ENCODE data around the gene SLC1A2. TPM values are rescaled to one million over a fixed set of nuclear protein-coding genes. Genes with fewer than 3 reads are reported as not detected.

Gene SLC1A2
- total RNA-seq, 4 donors from 2014 or later, result 0.17 to 0.69 (median 0.37) TPM

DNA sequence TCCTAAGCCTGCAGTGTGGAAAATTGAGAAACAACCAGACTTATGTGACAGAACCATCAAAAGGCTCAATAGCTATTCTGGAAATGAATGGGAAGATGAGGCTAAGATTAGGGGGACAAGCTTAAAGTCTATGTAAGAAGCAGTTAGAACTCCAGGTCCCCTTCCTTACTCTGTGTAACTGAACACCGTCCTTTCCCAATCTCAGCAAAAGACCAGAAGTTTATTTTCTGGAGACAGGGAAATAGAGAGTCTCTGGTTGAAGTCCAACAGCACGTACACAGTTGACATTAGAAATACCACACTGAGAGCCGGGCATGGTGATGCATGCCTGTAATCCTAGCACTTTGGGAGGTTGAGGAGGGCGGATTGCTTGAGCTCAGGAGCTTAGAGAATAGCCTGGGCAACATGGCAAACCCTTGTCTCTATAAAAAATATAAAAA is 186.4 kb downstream of the SLC1A2 start:
- H3K36me3 ChIP-seq, result peaks cover 7 to 31% (median 22%) of the 10 kb centered on the region in 4 donors
- H3K27ac ChIP-seq (replicated peaks in 1 of 4), result peak overlapping the region; percentile 58 to 78 (median 70)
- no peak overlapping the region for H3K4me3 ChIP-seq
- TF ChIP-seq POLR2A (IDR thresholded peaks at IDR 0.05; ENCODE audit: low read depth), result no peak
- peak in 1 of 2 donors; percentile 62 for TF ChIP-seq POLR2AphosphoS5 (IDR thresholded peaks at IDR 0.05)
- peaks cover 0 to 5% (median 2%) of the 10 kb centered on the region in 4 donors for H3K9me3 ChIP-seq
- WGBS, result 54% methylated on average over 4 of the region's 4 CpGs
- intact Hi-C loops (cut with DNase I), result loop anchor here (5.0 to 10.0 kb wide), 2 partner anchors 91 to 308 kb away; no protein-coding TSS in a partner anchor
- peaks cover 0 to 36% (median 32%) of the 10 kb centered on the region in 4 donors for H3K4me1 ChIP-seq
- H3K27me3 ChIP-seq, result no peaks in the 10 kb centered on the region
- DNase-seq (ENCODE audit: extremely low spot score), result no peak

DNA sequence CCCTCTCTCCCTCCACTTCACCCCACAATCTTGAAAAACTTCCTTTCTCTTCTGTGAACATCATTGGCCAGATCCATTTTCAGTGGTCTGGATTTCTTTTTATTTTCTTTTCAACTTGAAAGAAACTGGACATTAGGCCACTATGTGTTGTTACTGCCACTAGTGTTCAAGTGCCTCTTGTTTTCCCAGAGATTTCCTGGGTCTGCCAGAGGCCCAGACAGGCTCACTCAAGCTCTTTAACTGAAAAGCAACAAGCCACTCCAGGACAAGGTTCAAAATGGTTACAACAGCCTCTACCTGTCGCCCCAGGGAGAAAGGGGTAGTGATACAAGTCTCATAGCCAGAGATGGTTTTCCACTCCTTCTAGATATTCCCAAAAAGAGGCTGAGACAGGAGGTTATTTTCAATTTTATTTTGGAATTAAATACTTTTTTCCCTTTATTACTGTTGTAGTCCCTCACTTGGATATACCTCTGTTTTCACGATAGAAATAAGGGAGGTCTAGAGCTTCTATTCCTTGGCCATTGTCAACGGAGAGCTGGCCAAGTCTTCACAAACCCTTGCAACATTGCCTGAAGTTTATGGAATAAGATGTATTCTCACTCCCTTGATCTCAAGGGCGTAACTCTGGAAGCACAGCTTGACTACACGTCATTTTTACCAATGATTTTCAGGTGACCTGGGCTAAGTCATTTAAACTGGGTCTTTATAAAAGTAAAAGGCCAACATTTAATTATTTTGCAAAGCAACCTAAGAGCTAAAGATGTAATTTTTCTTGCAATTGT is 188.1 kb downstream of the SLC1A2 start:
- peaks cover 0 to 37% (median 29%) of the 10 kb centered on the region in 4 donors for H3K4me1 ChIP-seq
- H3K36me3 ChIP-seq, result peaks cover 7 to 41% (median 22%) of the 10 kb centered on the region in 4 donors
- DNase-seq (ENCODE audit: extremely low spot score), result no peak
- intact Hi-C loops (cut with DNase I), result loop anchor here (5.0 to 10.0 kb wide), 2 partner anchors 89 to 306 kb away; no protein-coding TSS in a partner anchor
- WGBS, result 94% methylated on average over 5 of the region's 5 CpGs
- peaks cover 0 to 5% (median 2%) of the 10 kb centered on the region in 4 donors for H3K9me3 ChIP-seq
- H3K4me3 ChIP-seq, result no peak overlapping the region
- no peaks in the 10 kb centered on the region for H3K27me3 ChIP-seq
- TF ChIP-seq, protein P1, sequence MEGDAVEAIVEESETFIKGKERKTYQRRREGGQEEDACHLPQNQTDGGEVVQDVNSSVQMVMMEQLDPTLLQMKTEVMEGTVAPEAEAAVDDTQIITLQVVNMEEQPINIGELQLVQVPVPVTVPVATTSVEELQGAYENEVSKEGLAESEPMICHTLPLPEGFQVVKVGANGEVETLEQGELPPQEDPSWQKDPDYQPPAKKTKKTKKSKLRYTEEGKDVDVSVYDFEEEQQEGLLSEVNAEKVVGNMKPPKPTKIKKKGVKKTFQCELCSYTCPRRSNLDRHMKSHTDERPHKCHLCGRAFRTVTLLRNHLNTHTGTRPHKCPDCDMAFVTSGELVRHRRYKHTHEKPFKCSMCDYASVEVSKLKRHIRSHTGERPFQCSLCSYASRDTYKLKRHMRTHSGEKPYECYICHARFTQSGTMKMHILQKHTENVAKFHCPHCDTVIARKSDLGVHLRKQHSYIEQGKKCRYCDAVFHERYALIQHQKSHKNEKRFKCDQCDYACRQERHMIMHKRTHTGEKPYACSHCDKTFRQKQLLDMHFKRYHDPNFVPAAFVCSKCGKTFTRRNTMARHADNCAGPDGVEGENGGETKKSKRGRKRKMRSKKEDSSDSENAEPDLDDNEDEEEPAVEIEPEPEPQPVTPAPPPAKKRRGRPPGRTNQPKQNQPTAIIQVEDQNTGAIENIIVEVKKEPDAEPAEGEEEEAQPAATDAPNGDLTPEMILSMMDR (IDR thresholded peaks at IDR 0.05), result no peak
- TF ChIP-seq EP300 (IDR thresholded peaks at IDR 0.05) (no peak), POLR2A (IDR thresholded peaks at IDR 0.05; ENCODE audit: low read depth) (no peak), POLR2AphosphoS5 (IDR thresholded peaks at IDR 0.05) (no peak)
- peak overlapping the region in 3 of 4 donors; percentile 70 to 78 (median 70) for H3K27ac ChIP-seq (replicated peaks in 1 of 4)

DNA sequence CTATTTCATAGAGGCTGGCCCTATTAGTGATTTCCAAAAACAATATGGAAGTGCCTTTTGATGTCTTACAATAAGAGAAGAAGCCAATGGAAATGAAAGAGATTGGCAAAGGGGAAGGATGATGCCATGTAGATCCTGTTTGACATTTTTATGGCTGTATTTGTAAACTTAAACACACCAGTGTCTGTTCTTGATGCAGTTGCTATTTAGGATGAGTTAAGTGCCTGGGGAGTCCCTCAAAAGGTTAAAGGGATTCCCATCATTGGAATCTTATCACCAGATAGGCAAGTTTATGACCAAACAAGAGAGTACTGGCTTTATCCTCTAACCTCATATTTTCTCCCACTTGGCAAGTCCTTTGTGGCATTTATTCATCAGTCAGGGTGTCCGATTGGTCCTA is 189.0 kb downstream of the SLC1A2 start:
- intact Hi-C loops (cut with DNase I), result loop anchor here (5.0 to 10.0 kb wide), 2 partner anchors 88 to 306 kb away; no protein-coding TSS in a partner anchor
- no peak for DNase-seq (ENCODE audit: extremely low spot score)
- peaks cover 0 to 37% (median 29%) of the 10 kb centered on the region in 4 donors for H3K4me1 ChIP-seq
- no peak for TF ChIP-seq POLR2A (IDR thresholded peaks at IDR 0.05; ENCODE audit: low read depth)
- TF ChIP-seq, protein P1 (IDR thresholded peaks at IDR 0.05), result no peak
- no peak for TF ChIP-seq EP300 (IDR thresholded peaks at IDR 0.05)
- no peak for TF ChIP-seq POLR2AphosphoS5 (IDR thresholded peaks at IDR 0.05)
- peaks cover 7 to 50% (median 26%) of the 10 kb centered on the region in 4 donors for H3K36me3 ChIP-seq
- no peaks in the 10 kb centered on the region for H3K27me3 ChIP-seq
- H3K27ac ChIP-seq (replicated peaks in 1 of 4), result peak overlapping the region in 1 of 4 donors; percentile 20
- peaks cover 0 to 5% (median 2%) of the 10 kb centered on the region in 4 donors for H3K9me3 ChIP-seq
- no peak overlapping the region for H3K4me3 ChIP-seq
- 100% methylated on average over 1 of the region's 1 CpG for WGBS

DNA sequence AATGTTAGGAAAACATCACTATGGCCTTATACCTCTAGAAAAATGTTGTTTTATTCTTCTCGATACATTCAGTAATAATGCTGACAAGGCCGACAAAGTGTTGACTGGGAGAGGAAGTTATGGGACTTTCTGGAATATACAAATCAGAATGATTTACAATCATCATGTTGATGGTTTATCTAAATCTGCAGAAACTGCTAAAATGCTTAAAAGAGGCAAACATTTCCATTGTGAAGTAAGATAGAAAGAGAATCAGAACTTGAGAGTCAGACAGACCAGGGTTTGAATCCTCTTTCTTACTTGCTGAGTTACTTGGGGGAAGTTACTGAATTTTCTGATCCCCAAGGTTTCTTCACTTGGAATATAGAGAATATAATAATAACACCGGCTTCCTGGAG is 191.0 kb downstream of the SLC1A2 start:
- Histone ChIP-seq H3K36me3 (peaks cover 7 to 71% (median 35%) of the 10 kb centered on the region in 4 donors), H3K27me3 (no peaks in the 10 kb centered on the region), H3K4me1 (peaks cover 0 to 40% (median 34%) of the 10 kb centered on the region in 4 donors), H3K9me3 (no peaks in the 10 kb centered on the region), H3K4me3 (no peak overlapping the region), H3K27ac (replicated peaks in 1 of 4) (peak overlapping the region in 3 of 4 donors; percentile 23 to 56 (median 27))
- 67% methylated on average over 3 of the region's 3 CpGs for WGBS
- intact Hi-C loops (cut with DNase I), result no loop called here
- DNase-seq (ENCODE audit: extremely low spot score), result no peak
- TF ChIP-seq, protein P1 (IDR thresholded peaks at IDR 0.05), result no peak
- TF ChIP-seq EP300 (IDR thresholded peaks at IDR 0.05), result no peak
- TF ChIP-seq POLR2A (IDR thresholded peaks at IDR 0.05; ENCODE audit: low read depth), result no peak
- no peak for TF ChIP-seq POLR2AphosphoS5 (IDR thresholded peaks at IDR 0.05)
